ENCODE results near the gene PSAPL1. TPM values are rescaled to one million over a fixed set of nuclear protein-coding genes. Genes with fewer than 3 reads are reported as not detected.

PSAPL1 gene
- polyA plus RNA-seq, 4 donors = not detected

- DNase-seq (ENCODE audit: low read depth in 4 of 4, low spot score in 3 of 4) = no peak
Measured at GRCh38 chr4:7421356-7422150, 13.2 kb downstream of the PSAPL1 start.

GRCh38 chr4:7420661-7421040 lies 14.1 kb downstream of the PSAPL1 start:
- no peak for DNase-seq (ENCODE audit: low read depth in 4 of 4, low spot score in 3 of 4)

- DNase-seq (ENCODE audit: low read depth in 4 of 4, low spot score in 3 of 4) = no peak
Measured at GRCh38 chr4:7419961-7420660, 14.6 kb downstream of the PSAPL1 start.

GRCh38 chr4:7418131-7418943 lies 16.4 kb downstream of the PSAPL1 start:
- DNase-seq (ENCODE audit: low read depth in 4 of 4, low spot score in 3 of 4) = no peak

- no peak for DNase-seq (ENCODE audit: low read depth in 4 of 4, low spot score in 3 of 4)
Measured at GRCh38 chr4:7417639-7418038, 17.1 kb downstream of the PSAPL1 start.

- no peak for DNase-seq (ENCODE audit: low read depth in 4 of 4, low spot score in 3 of 4)
Measured at GRCh38 chr4:7416745-7417432, 17.8 kb downstream of the PSAPL1 start.

- no peak for DNase-seq (ENCODE audit: low read depth in 4 of 4, low spot score in 3 of 4)
Measured at GRCh38 chr4:7415927-7416686, 18.6 kb downstream of the PSAPL1 start.

- DNase-seq (ENCODE audit: low read depth in 4 of 4, low spot score in 3 of 4) = no peak
Measured at GRCh38 chr4:7414736-7415510, 19.8 kb downstream of the PSAPL1 start.

GRCh38 chr4:7414046-7414445 lies 20.7 kb downstream of the PSAPL1 start:
- no peak for DNase-seq (ENCODE audit: low read depth in 4 of 4, low spot score in 3 of 4)

- no peak for DNase-seq (ENCODE audit: low read depth in 4 of 4, low spot score in 3 of 4)
Measured at GRCh38 chr4:7412554-7412912, 22.2 kb downstream of the PSAPL1 start.

GRCh38 chr4:7411896-7412553 lies 22.7 kb downstream of the PSAPL1 start:
- DNase-seq (ENCODE audit: low read depth in 4 of 4, low spot score in 3 of 4) = no peak

- no peak for DNase-seq (ENCODE audit: low read depth in 4 of 4, low spot score in 3 of 4)
Measured at GRCh38 chr4:7411491-7411890, 23.2 kb downstream of the PSAPL1 start.

GRCh38 chr4:7410446-7410845 lies 24.3 kb downstream of the PSAPL1 start:
- DNase-seq (ENCODE audit: low read depth in 4 of 4, low spot score in 3 of 4) = peak in 1 of 4 donors; percentile 38

GRCh38 chr4:7408166-7408565 lies 26.6 kb downstream of the PSAPL1 start:
- no peak for DNase-seq (ENCODE audit: low read depth in 4 of 4, low spot score in 3 of 4)

GRCh38 chr4:7403001-7403400 lies 31.7 kb downstream of the PSAPL1 start:
- no peak for DNase-seq (ENCODE audit: low read depth in 4 of 4, low spot score in 3 of 4)

- no peak for DNase-seq (ENCODE audit: low read depth in 4 of 4, low spot score in 3 of 4)
Measured at GRCh38 chr4:7402526-7402925, 32.2 kb downstream of the PSAPL1 start.

- no peak for DNase-seq (ENCODE audit: low read depth in 4 of 4, low spot score in 3 of 4)
Measured at GRCh38 chr4:7400671-7401298, 33.9 kb downstream of the PSAPL1 start.
